Measurements from ENCODE around the gene VWCE. TPM values are rescaled to one million over a fixed set of nuclear protein-coding genes. Genes with fewer than 3 reads are reported as not detected.

Gene VWCE
- total and polyA plus RNA-seq, 10 of the 15 experiments (the other 5 are each of a cell fraction or from before 2014, with no cell fraction given): 0.10 to 4.9 (median 2.4) TPM

DNA sequence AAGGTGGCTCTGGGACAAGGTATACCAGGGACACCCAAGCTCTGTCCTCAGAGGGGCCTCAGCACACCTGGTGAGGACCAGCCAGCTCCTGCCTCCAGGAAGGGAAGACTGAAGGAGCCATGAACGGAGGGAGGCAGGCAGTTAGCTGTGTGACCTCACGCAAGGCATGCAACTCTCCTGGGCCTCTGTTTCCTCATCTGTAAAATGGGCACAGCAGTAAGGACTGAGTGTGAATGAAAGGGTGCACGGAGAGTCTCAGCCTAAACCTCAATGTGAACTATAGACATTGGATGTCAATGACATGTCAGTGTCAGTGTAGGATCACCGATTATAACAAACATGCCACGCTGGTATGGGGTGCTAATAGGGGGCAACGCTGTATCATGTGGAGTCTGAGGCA, 35.8 kb downstream of the VWCE start (continued):
- TF ChIP-seq ASH2L (IDR thresholded peaks at IDR 0.05; ENCODE audit: borderline replicate concordance, low read depth) (no peak), NFIC (IDR thresholded peaks at IDR 0.05; ENCODE audit: low read depth, low read length) (no peak)

DNA sequence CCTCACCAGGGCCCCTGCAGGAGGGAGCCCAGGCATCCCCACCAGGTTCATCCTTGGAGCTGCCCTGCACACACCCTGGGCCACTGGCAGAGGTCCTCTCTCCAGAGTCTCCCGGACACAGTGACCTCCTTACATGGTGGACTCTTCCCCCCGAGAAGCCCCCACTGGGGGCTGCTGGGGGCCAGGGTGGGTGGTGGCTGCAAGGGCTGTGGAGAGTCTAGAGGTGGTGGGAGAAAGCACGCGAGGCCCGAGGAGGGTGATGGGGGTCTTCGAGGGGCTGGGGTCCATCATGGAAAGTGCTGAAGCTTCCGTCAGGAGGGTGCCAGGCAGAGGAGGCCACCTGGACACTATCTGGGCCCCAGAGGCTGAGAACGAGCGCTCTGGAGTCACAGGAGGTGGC, 36.6 kb downstream of the VWCE start:
- no peaks in the 10 kb centered on the region for H3K4me1 ChIP-seq (ENCODE audit: control insufficient read depth, insufficient read depth, low read length)
- H2AFZ ChIP-seq (ENCODE audit: control insufficient read depth, low read depth, low read length): no peak overlapping the region
- WGBS (ENCODE audit: insufficient coverage, insufficient replicate concordance, low lambda C conversion rate, missing lambda C conversion rate): 44% methylated on average over 9 of the region's 9 CpGs
- BruUV-seq (replicated peaks): no TSS peak
- H3K9ac ChIP-seq (ENCODE audit: control insufficient read depth, insufficient read depth, low read length): no peak overlapping the region
- no peak overlapping the region for H3K4me2 ChIP-seq (ENCODE audit: control insufficient read depth, insufficient read depth)
- no peaks in the 10 kb centered on the region for H4K20me1 ChIP-seq (ENCODE audit: control insufficient read depth, insufficient read depth)
- intact Hi-C loops (cut with micrococcal nuclease; ENCODE audit: unreplicated experiment) (loop anchor here (10.0 kb wide), 1 partner anchor 76 kb away; the partner anchor contains the start of genes DDB1 and TKFC), in situ Hi-C loops (cut with MboI) (loop anchor here (5.0 kb wide), 1 partner anchor 134 kb away; the partner anchor contains the start of gene TMEM216)
- ChIA-PET CTCF (interaction anchor here (1.0 to 1.5 kb wide), 4 partner anchors 52 to 219 kb away, joined by 3 to 4 read pairs (median 3); partner anchors contain the start of gene TMEM216), RAD21 (ENCODE audit: unreplicated experiment) (interaction anchor here (1.3 to 1.4 kb wide), 2 partner anchors 78 to 127 kb away, joined by 6 to 7 read pairs; no protein-coding TSS in a partner anchor), POLR2A (no interaction called here), SMC1A (ENCODE audit: uncharacterized antibody, unreplicated experiment) (interaction anchor here (1.1 kb wide), 1 partner anchor 77 kb away, joined by 3 read pairs; no protein-coding TSS in a partner anchor)
- no peaks in the 10 kb centered on the region for H3K36me3 ChIP-seq (ENCODE audit: control insufficient read depth in 2 of 2, insufficient read depth in 2 of 2, low read length in 1 of 2)
- no peaks in the 10 kb centered on the region for H3K9me3 ChIP-seq (replicated peaks; ENCODE audit: control insufficient read depth, insufficient read depth, low read length)
- H3K27ac ChIP-seq (ENCODE audit: control insufficient read depth, insufficient read depth): no peak overlapping the region
- no peaks in the 10 kb centered on the region for H3K27me3 ChIP-seq (replicated peaks in 1 of 2; ENCODE audit: control insufficient read depth in 2 of 2, insufficient read depth in 2 of 2, low read length in 1 of 2)
- FAIRE-seq (no peak), DNase-seq (ENCODE audit: low read depth, low spot score) (no peak), ATAC-seq (no peak)
- H3K79me2 ChIP-seq (ENCODE audit: control insufficient read depth, insufficient read depth, low read length): no peaks in the 10 kb centered on the region
- no peak overlapping the region for H3K4me3 ChIP-seq
- TF ChIP-seq, protein P1, sequence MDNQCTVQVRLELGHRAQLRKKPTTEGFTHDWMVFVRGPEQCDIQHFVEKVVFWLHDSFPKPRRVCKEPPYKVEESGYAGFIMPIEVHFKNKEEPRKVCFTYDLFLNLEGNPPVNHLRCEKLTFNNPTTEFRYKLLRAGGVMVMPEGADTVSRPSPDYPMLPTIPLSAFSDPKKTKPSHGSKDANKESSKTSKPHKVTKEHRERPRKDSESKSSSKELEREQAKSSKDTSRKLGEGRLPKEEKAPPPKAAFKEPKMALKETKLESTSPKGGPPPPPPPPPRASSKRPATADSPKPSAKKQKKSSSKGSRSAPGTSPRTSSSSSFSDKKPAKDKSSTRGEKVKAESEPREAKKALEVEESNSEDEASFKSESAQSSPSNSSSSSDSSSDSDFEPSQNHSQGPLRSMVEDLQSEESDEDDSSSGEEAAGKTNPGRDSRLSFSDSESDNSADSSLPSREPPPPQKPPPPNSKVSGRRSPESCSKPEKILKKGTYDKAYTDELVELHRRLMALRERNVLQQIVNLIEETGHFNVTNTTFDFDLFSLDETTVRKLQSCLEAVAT (IDR thresholded peaks at IDR 0.05): no peak
- no peak for TF ChIP-seq BACH1 (IDR thresholded peaks at IDR 0.05; ENCODE audit: borderline replicate concordance)
- TF ChIP-seq, protein P2, sequence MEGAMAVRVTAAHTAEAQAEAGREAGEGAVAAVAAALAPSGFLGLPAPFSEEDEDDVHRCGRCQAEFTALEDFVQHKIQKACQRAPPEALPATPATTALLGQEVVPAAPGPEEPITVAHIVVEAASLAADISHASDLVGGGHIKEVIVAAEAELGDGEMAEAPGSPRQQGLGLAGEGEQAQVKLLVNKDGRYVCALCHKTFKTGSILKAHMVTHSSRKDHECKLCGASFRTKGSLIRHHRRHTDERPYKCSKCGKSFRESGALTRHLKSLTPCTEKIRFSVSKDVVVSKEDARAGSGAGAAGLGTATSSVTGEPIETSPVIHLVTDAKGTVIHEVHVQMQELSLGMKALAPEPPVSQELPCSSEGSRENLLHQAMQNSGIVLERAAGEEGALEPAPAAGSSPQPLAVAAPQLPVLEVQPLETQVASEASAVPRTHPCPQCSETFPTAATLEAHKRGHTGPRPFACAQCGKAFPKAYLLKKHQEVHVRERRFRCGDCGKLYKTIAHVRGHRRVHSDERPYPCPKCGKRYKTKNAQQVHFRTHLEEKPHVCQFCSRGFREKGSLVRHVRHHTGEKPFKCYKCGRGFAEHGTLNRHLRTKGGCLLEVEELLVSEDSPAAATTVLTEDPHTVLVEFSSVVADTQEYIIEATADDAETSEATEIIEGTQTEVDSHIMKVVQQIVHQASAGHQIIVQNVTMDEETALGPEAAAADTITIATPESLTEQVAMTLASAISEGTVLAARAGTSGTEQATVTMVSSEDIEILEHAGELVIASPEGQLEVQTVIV (IDR thresholded peaks at IDR 0.05; ENCODE audit: borderline replicate concordance, partially characterized antibody): no peak
- TF ChIP-seq MXI1 (IDR thresholded peaks at IDR 0.05; ENCODE audit: low read depth, low read length): no peak
- TF ChIP-seq, protein P3, sequence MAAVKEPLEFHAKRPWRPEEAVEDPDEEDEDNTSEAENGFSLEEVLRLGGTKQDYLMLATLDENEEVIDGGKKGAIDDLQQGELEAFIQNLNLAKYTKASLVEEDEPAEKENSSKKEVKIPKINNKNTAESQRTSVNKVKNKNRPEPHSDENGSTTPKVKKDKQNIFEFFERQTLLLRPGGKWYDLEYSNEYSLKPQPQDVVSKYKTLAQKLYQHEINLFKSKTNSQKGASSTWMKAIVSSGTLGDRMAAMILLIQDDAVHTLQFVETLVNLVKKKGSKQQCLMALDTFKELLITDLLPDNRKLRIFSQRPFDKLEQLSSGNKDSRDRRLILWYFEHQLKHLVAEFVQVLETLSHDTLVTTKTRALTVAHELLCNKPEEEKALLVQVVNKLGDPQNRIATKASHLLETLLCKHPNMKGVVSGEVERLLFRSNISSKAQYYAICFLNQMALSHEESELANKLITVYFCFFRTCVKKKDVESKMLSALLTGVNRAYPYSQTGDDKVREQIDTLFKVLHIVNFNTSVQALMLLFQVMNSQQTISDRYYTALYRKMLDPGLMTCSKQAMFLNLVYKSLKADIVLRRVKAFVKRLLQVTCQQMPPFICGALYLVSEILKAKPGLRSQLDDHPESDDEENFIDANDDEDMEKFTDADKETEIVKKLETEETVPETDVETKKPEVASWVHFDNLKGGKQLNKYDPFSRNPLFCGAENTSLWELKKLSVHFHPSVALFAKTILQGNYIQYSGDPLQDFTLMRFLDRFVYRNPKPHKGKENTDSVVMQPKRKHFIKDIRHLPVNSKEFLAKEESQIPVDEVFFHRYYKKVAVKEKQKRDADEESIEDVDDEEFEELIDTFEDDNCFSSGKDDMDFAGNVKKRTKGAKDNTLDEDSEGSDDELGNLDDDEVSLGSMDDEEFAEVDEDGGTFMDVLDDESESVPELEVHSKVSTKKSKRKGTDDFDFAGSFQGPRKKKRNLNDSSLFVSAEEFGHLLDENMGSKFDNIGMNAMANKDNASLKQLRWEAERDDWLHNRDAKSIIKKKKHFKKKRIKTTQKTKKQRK (IDR thresholded peaks at IDR 0.05; ENCODE audit: low read depth, low read length): no peak
- TF ChIP-seq ZNF217 (IDR thresholded peaks at IDR 0.05): no peak
- TF ChIP-seq IRF4 (IDR thresholded peaks at IDR 0.05; ENCODE audit: low read depth, low read length): no peak
- no peak for TF ChIP-seq TCF7 (IDR thresholded peaks at IDR 0.05; ENCODE audit: borderline replicate concordance)
- TF ChIP-seq EP300 (IDR thresholded peaks at IDR 0.05; ENCODE audit: borderline replicate concordance in 1 of 2, control insufficient read depth in 1 of 2, low read depth in 2 of 2, low read length in 2 of 2): no peak
- no peak for TF ChIP-seq TCF12 (IDR thresholded peaks at IDR 0.05; ENCODE audit: low read depth, low read length)
- no peak for TF ChIP-seq POU2F2 (IDR thresholded peaks at IDR 0.05; ENCODE audit: borderline replicate concordance, low read depth, low read length)
- TF ChIP-seq, protein P4, sequence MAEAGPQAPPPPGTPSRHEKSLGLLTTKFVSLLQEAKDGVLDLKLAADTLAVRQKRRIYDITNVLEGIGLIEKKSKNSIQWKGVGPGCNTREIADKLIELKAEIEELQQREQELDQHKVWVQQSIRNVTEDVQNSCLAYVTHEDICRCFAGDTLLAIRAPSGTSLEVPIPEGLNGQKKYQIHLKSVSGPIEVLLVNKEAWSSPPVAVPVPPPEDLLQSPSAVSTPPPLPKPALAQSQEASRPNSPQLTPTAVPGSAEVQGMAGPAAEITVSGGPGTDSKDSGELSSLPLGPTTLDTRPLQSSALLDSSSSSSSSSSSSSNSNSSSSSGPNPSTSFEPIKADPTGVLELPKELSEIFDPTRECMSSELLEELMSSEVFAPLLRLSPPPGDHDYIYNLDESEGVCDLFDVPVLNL (IDR thresholded peaks at IDR 0.05; ENCODE audit: low read depth, low read length): no peak
